Gastrocnemius medialis (tissue), 4 donors: ENCODE measurements around the gene PCDH18. TPM values are rescaled to one million over a fixed set of nuclear protein-coding genes. Genes with fewer than 3 reads are reported as not detected.

Experiments
- ATAC-seq, 2 donors: fragments of 150-250 bp; one replicate each; pipeline ENCODE4 v1.9.1; 2016
- DNase-seq, 2 donors: peaks; one replicate each; pipeline ENCODE4 v3.0.0-alpha.2; 2019
- H3K27ac ChIP-seq, 4 donors: fragments of 200-600 bp; sonication (generic); 1 replicate in 1 of 4; 2 replicates in 3 of 4; pipeline ENCODE4 v1.5.1; 2016 to 2018; ENCODE audit warnings: mild to moderate bottlenecking in 2 of 4, moderate library complexity in 1 of 4
- H3K27me3 ChIP-seq, 3 donors: fragments of 200-600 bp; sonication (generic) in 2 of 3; 1 replicate in 1 of 3; 2 replicates in 2 of 3; pipeline versions ENCODE4 v1.5.1 to v1.6.0; 2016 to 2019; ENCODE audit warnings: mild to moderate bottlenecking in 1 of 3, moderate library complexity in 1 of 3
- H3K36me3 ChIP-seq, 2 donors: fragments of 200-600 bp; sonication (generic) in 1 of 2; one replicate each; pipeline ENCODE4 v1.5.1; 2017 to 2018
- H3K4me1 ChIP-seq, 2 donors: fragments of 200-600 bp; sonication (generic) in 1 of 2; one replicate each; pipeline ENCODE4 v1.5.1; 2016 to 2017; ENCODE audit warnings: mild to moderate bottlenecking in 2 of 2
- H3K4me3 ChIP-seq, 4 donors: fragments of 200-600 bp; sonication (generic) in 3 of 4; 1 replicate in 1 of 4; 2 replicates in 3 of 4; pipeline ENCODE4 v1.5.1; 2016 to 2019; ENCODE audit warnings: mild to moderate bottlenecking in 2 of 4
- H3K9me3 ChIP-seq, 3 donors: fragments of 200-600 bp; sonication (generic) in 2 of 3; 1 replicate in 1 of 3; 2 replicates in 2 of 3; pipeline ENCODE4 v1.5.1; 2016 to 2019
- POLR2A ChIP-seq, 2 donors: fragments of 450-650 bp; IDR thresholded peaks; one replicate each; pipeline ENCODE4 v1.6.1; 2017; ENCODE audit warnings: antibody characterized with exemption in 2 of 2, mild to moderate bottlenecking in 2 of 2, moderate library complexity in 2 of 2
- in situ Hi-C, 4 donors: fragments of 200-750 bp; cut with MboI; loops; one replicate each; pipeline versions ENCODE4 v1.15.0 to v1.8.0; 2017; ENCODE audit warnings: low sequenced_read_pairs in 4 of 4
- intact Hi-C: fragments of 100-400 bp; cut with DNase I; formaldehyde crosslinking; loops from one replicate; pipeline ENCODE4 v1.15.1; 2023; ENCODE audit warnings: low total_unique reads
- total RNA-seq, 4 donors: library from RNA; depleted of rRNA; stranded (reverse); fragments of >200 nt; gene quantifications; one replicate each; pipeline versions ENCODE4 v1.1.0 to v1.2.3, GENCODE V29; 2016
- TF ChIP-seq, protein P1 (sequence below), 5 experiments: fragments of 450-650 bp in 3 of 5; fragments of 200-600 bp in 2 of 5; sonication (generic) in 2 of 5; IDR thresholded peaks in 4 of 5; conservative IDR thresholded peaks in 1 of 5; 1 replicate in 4 of 5; 2 replicates in 1 of 5; pipeline ENCODE4 v1.5.1; 2016 to 2019; ENCODE audit warnings: antibody characterized with exemption in 5 of 5, mild to moderate bottlenecking in 3 of 5, moderate library complexity in 3 of 5

Gene PCDH18, protein sequence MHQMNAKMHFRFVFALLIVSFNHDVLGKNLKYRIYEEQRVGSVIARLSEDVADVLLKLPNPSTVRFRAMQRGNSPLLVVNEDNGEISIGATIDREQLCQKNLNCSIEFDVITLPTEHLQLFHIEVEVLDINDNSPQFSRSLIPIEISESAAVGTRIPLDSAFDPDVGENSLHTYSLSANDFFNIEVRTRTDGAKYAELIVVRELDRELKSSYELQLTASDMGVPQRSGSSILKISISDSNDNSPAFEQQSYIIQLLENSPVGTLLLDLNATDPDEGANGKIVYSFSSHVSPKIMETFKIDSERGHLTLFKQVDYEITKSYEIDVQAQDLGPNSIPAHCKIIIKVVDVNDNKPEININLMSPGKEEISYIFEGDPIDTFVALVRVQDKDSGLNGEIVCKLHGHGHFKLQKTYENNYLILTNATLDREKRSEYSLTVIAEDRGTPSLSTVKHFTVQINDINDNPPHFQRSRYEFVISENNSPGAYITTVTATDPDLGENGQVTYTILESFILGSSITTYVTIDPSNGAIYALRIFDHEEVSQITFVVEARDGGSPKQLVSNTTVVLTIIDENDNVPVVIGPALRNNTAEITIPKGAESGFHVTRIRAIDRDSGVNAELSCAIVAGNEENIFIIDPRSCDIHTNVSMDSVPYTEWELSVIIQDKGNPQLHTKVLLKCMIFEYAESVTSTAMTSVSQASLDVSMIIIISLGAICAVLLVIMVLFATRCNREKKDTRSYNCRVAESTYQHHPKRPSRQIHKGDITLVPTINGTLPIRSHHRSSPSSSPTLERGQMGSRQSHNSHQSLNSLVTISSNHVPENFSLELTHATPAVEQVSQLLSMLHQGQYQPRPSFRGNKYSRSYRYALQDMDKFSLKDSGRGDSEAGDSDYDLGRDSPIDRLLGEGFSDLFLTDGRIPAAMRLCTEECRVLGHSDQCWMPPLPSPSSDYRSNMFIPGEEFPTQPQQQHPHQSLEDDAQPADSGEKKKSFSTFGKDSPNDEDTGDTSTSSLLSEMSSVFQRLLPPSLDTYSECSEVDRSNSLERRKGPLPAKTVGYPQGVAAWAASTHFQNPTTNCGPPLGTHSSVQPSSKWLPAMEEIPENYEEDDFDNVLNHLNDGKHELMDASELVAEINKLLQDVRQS
- 10 to 100 TPM in 1 of 4 donors, 1 to 10 TPM in 3; 2.3 to 10.5 (median 5.9) TPM for total RNA-seq

DNA sequence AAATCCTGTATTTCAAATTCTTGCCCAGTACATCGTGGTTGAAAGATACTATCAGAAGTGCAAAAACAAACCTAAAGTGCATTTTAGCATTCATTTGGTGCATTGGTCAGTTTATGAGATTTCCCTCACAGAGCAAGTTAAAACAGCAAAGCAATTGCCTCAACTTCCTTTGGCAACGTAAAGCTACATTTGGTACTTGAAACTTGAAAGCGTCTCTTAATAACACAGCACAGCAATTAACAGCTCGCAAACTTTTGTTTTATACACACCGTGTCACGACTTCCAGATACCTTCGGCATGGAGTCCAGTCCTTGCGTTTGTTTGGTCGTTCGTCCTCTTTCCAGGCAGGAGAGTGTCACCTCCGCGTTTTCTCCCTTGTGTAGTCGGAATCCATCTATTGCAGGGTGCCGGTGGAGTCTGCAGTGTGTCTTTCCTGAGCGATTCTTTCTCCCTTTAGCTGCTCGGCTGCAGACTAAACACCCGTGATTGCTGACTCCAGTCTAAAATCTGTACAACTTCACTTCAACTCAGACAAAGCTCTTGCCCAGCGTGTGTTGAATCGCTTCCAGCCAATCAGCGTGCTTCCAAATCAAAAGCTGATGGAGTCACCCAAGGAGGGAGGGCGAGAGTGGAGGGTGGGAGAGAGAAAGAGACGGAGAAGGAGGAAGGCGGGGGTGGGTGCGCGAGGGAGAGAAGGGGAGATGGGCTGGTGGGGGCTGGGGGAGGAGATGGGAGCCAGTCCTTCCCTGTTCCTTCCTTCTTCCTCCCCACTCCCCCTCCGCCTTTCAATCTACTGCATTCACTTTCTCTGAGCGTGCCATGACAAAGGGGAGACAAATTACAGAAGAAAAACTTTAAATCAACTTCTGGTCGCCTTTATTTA lies at the start of gene PCDH18:
PCDH18 (minus strand) TSS at position 509 of the 883 bp plus-strand sequence; CDS start at position 103, 406 bp downstream.
- peak; percentile 81 to 83 for ATAC-seq
- peaks cover 3 to 6% of the 10 kb centered on the region in 2 donors for H3K4me1 ChIP-seq
- in situ Hi-C loops (no loop called here), intact Hi-C loops (no loop called here)
- H3K9me3 ChIP-seq, result no peaks in the 10 kb centered on the region
- peak; percentile 81 to 82 for DNase-seq
- H3K27ac ChIP-seq, result peak within 1 kb of the TSS; percentile 65 to 77 (median 72)
- TF ChIP-seq, protein P1, sequence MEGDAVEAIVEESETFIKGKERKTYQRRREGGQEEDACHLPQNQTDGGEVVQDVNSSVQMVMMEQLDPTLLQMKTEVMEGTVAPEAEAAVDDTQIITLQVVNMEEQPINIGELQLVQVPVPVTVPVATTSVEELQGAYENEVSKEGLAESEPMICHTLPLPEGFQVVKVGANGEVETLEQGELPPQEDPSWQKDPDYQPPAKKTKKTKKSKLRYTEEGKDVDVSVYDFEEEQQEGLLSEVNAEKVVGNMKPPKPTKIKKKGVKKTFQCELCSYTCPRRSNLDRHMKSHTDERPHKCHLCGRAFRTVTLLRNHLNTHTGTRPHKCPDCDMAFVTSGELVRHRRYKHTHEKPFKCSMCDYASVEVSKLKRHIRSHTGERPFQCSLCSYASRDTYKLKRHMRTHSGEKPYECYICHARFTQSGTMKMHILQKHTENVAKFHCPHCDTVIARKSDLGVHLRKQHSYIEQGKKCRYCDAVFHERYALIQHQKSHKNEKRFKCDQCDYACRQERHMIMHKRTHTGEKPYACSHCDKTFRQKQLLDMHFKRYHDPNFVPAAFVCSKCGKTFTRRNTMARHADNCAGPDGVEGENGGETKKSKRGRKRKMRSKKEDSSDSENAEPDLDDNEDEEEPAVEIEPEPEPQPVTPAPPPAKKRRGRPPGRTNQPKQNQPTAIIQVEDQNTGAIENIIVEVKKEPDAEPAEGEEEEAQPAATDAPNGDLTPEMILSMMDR (IDR thresholded peaks at IDR 0.05 in 4 of 5, conservative IDR thresholded peaks at IDR 0.05 in 1 of 5), result no peak
- TF ChIP-seq POLR2A (IDR thresholded peaks at IDR 0.05), result peak; percentile 15 to 64
- peaks cover 0 to 6% (median 0%) of the 10 kb centered on the region in 3 donors for H3K27me3 ChIP-seq
- peak within 1 kb of the TSS; percentile 43 to 60 (median 56) for H3K4me3 ChIP-seq
- no peaks in the 10 kb centered on the region for H3K36me3 ChIP-seq

DNA sequence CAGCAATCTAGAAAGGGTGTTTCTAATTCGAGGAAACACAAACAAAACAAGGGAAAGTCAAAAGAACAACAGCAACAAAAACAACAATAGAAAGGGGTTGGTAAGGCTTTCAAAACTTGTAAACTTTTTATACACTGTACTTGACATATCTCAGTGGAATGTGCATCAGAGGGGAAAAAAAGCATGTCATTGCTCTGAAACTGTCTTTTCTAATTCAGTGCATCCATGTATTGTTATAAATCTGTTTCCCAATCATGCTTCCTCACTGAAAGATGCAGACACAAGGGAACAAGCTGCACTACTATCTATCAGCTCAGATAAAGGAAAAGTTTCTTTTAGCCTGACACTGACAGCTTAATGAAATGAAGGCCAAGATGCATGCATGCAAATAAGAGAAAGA lies 44.2 kb upstream of the PCDH18 start:
- Histone ChIP-seq H3K27me3 (no peaks in the 10 kb centered on the region), H3K36me3 (no peaks in the 10 kb centered on the region), H3K4me1 (no peaks in the 10 kb centered on the region), H3K4me3 (no peak overlapping the region), H3K9me3 (no peaks in the 10 kb centered on the region), H3K27ac (no peak overlapping the region)
- no peak for ATAC-seq
- intact Hi-C loops (no loop called here), in situ Hi-C loops (no loop called here)
- no peak for DNase-seq
- TF ChIP-seq POLR2A (IDR thresholded peaks at IDR 0.05), result no peak
- TF ChIP-seq, protein P1 (IDR thresholded peaks at IDR 0.05 in 4 of 5, conservative IDR thresholded peaks at IDR 0.05 in 1 of 5), result no peak

DNA sequence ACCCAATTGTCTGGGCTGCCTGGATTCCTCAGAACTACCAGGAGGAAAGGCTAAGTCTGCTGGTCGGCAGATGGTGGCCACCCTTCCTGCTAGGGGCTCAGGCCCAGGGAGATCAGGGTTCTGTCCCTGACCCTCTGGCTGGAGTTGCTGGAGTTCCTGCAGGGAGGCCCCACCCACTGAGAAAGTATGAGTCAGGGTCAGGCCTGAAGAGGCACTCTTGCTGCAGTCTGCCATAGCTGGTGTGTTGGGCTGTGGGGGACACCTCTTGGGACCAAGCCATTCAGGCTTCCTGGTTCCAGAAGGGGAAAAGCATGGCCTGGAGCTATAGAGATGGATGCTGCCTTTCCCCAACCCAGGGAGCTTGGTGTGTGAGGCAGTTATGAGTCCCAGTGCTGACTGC lies 40.4 kb upstream of the PCDH18 start:
- H3K4me3 ChIP-seq, result no peak overlapping the region
- H3K4me1 ChIP-seq, result no peaks in the 10 kb centered on the region
- in situ Hi-C loops, result no loop called here
- intact Hi-C loops, result no loop called here
- no peaks in the 10 kb centered on the region for H3K27me3 ChIP-seq
- no peaks in the 10 kb centered on the region for H3K36me3 ChIP-seq
- no peak for TF ChIP-seq POLR2A (IDR thresholded peaks at IDR 0.05)
- TF ChIP-seq, protein P1 (IDR thresholded peaks at IDR 0.05 in 4 of 5, conservative IDR thresholded peaks at IDR 0.05 in 1 of 5), result no peak
- no peak for DNase-seq
- ATAC-seq, result no peak
- H3K9me3 ChIP-seq, result no peaks in the 10 kb centered on the region
- H3K27ac ChIP-seq, result no peak overlapping the region

DNA sequence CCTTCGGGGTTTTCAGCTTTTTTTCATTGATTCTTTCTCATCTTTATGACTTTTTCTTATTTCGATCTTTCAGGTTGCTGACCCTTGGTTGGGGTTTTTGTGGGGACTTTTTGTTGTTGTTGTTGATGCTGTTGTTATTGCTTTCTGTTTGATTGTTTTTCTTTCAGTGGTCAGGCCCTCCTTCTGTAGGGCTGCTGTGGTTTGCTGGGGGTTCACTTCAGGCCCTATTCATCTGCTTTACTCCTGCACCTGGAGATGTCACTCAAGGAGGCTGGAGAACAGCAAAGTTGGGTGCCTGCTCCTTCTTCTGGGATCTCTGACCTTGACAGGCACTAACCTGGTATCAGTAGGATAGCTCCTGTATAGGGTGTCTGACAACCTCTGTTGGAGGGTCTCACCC lies 39.9 kb upstream of the PCDH18 start:
- in situ Hi-C loops (no loop called here), intact Hi-C loops (no loop called here)
- H3K27me3 ChIP-seq, result no peaks in the 10 kb centered on the region
- DNase-seq, result no peak
- H3K27ac ChIP-seq, result no peak overlapping the region
- no peaks in the 10 kb centered on the region for H3K4me1 ChIP-seq
- H3K36me3 ChIP-seq, result no peaks in the 10 kb centered on the region
- no peak overlapping the region for H3K4me3 ChIP-seq
- no peak for ATAC-seq
- no peak for TF ChIP-seq POLR2A (IDR thresholded peaks at IDR 0.05)
- TF ChIP-seq, protein P1 (IDR thresholded peaks at IDR 0.05 in 4 of 5, conservative IDR thresholded peaks at IDR 0.05 in 1 of 5), result no peak
- H3K9me3 ChIP-seq, result no peaks in the 10 kb centered on the region
